ENCODE measurements around the gene SNRPE.

SNRPE gene

GRCh38 chr1:203913073-203913521 is 51.7 kb downstream of the SNRPE start:
- Histone ChIP-seq H3K9me3 (ENCODE audit: control insufficient read depth, low read length) (no peaks in the 10 kb centered on the region), H3K27me3 (replicated peaks; ENCODE audit: control insufficient read depth, insufficient read depth, low read length) (no peaks in the 10 kb centered on the region)
- DNase-seq (ENCODE audit: low read depth): no peak

GRCh38 chr1:203914292-203914691 is 52.9 kb downstream of the SNRPE start:
- no peaks in the 10 kb centered on the region for H3K36me3 ChIP-seq (ENCODE audit: control insufficient read depth, insufficient read depth, low read length, severe bottlenecking)
- DNase-seq (ENCODE audit: low read depth): peak; percentile 9
- H3K9me3 ChIP-seq (ENCODE audit: control insufficient read depth, low read length): no peaks in the 10 kb centered on the region
- no peak overlapping the region for H3K4me3 ChIP-seq (ENCODE audit: low read length)
- no peaks in the 10 kb centered on the region for H3K27me3 ChIP-seq (replicated peaks; ENCODE audit: control insufficient read depth, insufficient read depth, low read length)
- H3K9ac ChIP-seq (ENCODE audit: low read length): no peak overlapping the region
- no peaks in the 10 kb centered on the region for H3K4me1 ChIP-seq (ENCODE audit: control insufficient read depth, insufficient read depth, low read length)

More at GRCh38 chr1:203913073-203913521, 51.7 kb downstream of the SNRPE start:
- Histone ChIP-seq H3K4me1 (ENCODE audit: control insufficient read depth, insufficient read depth, low read length) (no peaks in the 10 kb centered on the region), H3K9ac (ENCODE audit: low read length) (no peak overlapping the region), H3K4me3 (ENCODE audit: low read length) (no peak overlapping the region), H3K36me3 (ENCODE audit: control insufficient read depth, insufficient read depth, low read length, severe bottlenecking) (no peaks in the 10 kb centered on the region)

- H3K9ac ChIP-seq (ENCODE audit: low read length): no peak overlapping the region
- no peaks in the 10 kb centered on the region for H3K36me3 ChIP-seq (ENCODE audit: control insufficient read depth, insufficient read depth, low read length, severe bottlenecking)
- no peaks in the 10 kb centered on the region for H3K27me3 ChIP-seq (replicated peaks; ENCODE audit: control insufficient read depth, insufficient read depth, low read length)
- no peaks in the 10 kb centered on the region for H3K4me1 ChIP-seq (ENCODE audit: control insufficient read depth, insufficient read depth, low read length)
- H3K9me3 ChIP-seq (ENCODE audit: control insufficient read depth, low read length): no peaks in the 10 kb centered on the region
- peak; percentile 54 for DNase-seq (ENCODE audit: low read depth)
- no peak overlapping the region for H3K4me3 ChIP-seq (ENCODE audit: low read length)
Measured at GRCh38 chr1:203915811-203916210, 54.4 kb downstream of the SNRPE start.

- H3K9me3 ChIP-seq (ENCODE audit: control insufficient read depth, low read length): no peaks in the 10 kb centered on the region
- H3K27me3 ChIP-seq (replicated peaks; ENCODE audit: control insufficient read depth, insufficient read depth, low read length): no peaks in the 10 kb centered on the region
- no peaks in the 10 kb centered on the region for H3K4me1 ChIP-seq (ENCODE audit: control insufficient read depth, insufficient read depth, low read length)
- H3K4me3 ChIP-seq (ENCODE audit: low read length): no peak overlapping the region
- H3K36me3 ChIP-seq (ENCODE audit: control insufficient read depth, insufficient read depth, low read length, severe bottlenecking): no peaks in the 10 kb centered on the region
- no peak overlapping the region for H3K9ac ChIP-seq (ENCODE audit: low read length)
- no peak for DNase-seq (ENCODE audit: low read depth)
Measured at GRCh38 chr1:203916756-203917155, 55.4 kb downstream of the SNRPE start.
